K562 (cell line): ENCODE data around the gene CHKB. TPM values are rescaled to one million over a fixed set of nuclear protein-coding genes. Genes with fewer than 3 reads are reported as not detected.

Experiments
- ATAC-seq: fragments of 200-7000 bp; cut with Tn5 transposase; 3 replicates; pipeline ENCODE4 v1.9.1; 2020; ENCODE audit warnings: moderate library complexity
- BruUV-seq: library from RNA; stranded (reverse); fragments of 400-500 nt; replicated peaks from 2 replicates; lab custom pipeline; 2021; lab: Mats Ljungman, UMichigan
- CTCF ChIA-PET: fragments of 300-600 bp; formaldehyde crosslinking; extraction: SDS; loops from one replicate; lab custom pipeline; 2021; ENCODE audit warnings: low intra/inter-chr PET ratio; lab: Yijun Ruan, JAX
- POLR2A ChIA-PET: fragments of 300-600, 350-650 bp; sonication (Branson Sonifier 250); formaldehyde crosslinking; extraction: SDS; loops from one replicate; lab custom pipeline; 2021; ENCODE audit warnings: antibody characterized with exemption, inconsistent platforms; lab: Yijun Ruan, JAX
- DNase-seq, 4 experiments: peaks; one replicate each; pipeline versions ENCODE4 v3.0.0 to v3.0.0-alpha.2; 2011 to 2018; ENCODE audit warnings: low spot score in 3 of 4, mixed read lengths in 3 of 4; ENCODE audit errors: extremely low read depth in 1 of 4
- FAIRE-seq: peaks from 2 replicates; lab custom pipeline; 2011; peaks lifted over from hg19 to GRCh38; lab: Jason Lieb, UNC
- H2AFZ ChIP-seq: 2 replicates; pipeline ENCODE4 v1.6.0; 2011; ENCODE audit warnings: low read depth, low read length, control low read depth, inconsistent platforms
- H3K27ac ChIP-seq: fragments of 200-600 bp; 3 replicates; pipeline ENCODE4 v1.8.0; 2011; ENCODE audit warnings: low read depth, mild to moderate bottlenecking, control low read depth, inconsistent platforms, low read length, moderate library complexity, mixed read lengths; ENCODE audit errors: extremely low read depth
- H3K27me3 ChIP-seq, 2 experiments: fragments of 300-600 bp in 1 of 2; 2 replicates in 1 of 2; 3 replicates in 1 of 2; pipeline versions ENCODE4 v1.6.0 to v1.8.0; 2011; ENCODE audit warnings: inconsistent platforms in 2 of 2, low read length in 2 of 2, mild to moderate bottlenecking in 1 of 2, mixed read lengths in 1 of 2, moderate library complexity in 1 of 2; ENCODE audit not compliant: control insufficient read depth in 2 of 2, insufficient read depth in 2 of 2
- H3K36me3 ChIP-seq: fragments of 300-600 bp; 3 replicates; pipeline ENCODE4 v1.8.0; 2011; ENCODE audit warnings: mild to moderate bottlenecking, low read length, inconsistent platforms; ENCODE audit not compliant: control insufficient read depth, insufficient read depth
- H3K4me1 ChIP-seq, 2 experiments: fragments of 200-600 bp in 1 of 2; replicated peaks in 1 of 2; 2 replicates in 1 of 2; 3 replicates in 1 of 2; pipeline versions ENCODE4 v1.5.1 to v1.8.0; 2011; ENCODE audit warnings: inconsistent platforms in 2 of 2, low read length in 2 of 2, mild to moderate bottlenecking in 1 of 2, mixed read lengths in 1 of 2, moderate library complexity in 1 of 2; ENCODE audit not compliant: control insufficient read depth in 2 of 2, insufficient read depth in 2 of 2
- H3K4me2 ChIP-seq: 2 replicates; pipeline ENCODE4 v1.6.1; 2011; ENCODE audit warnings: low read length, control low read depth, inconsistent platforms, mixed read lengths; ENCODE audit not compliant: insufficient read depth
- H3K4me3 ChIP-seq: fragments of 200-600 bp; sonication (generic), shearing (Covaris generic); 2 replicates; pipeline ENCODE4 v1.5.1; 2016; ENCODE audit warnings: control low read depth, inconsistent platforms
- H3K79me2 ChIP-seq: fragments of 200-600 bp; 3 replicates; pipeline ENCODE4 v1.8.0; 2011; ENCODE audit warnings: low read length, inconsistent platforms; ENCODE audit not compliant: control insufficient read depth, insufficient read depth
- H3K9ac ChIP-seq, 2 experiments: 2 replicates each; pipeline versions ENCODE4 v1.6.0 to v1.6.1; 2011; ENCODE audit warnings: low read depth in 2 of 2, low read length in 2 of 2, control low read depth in 1 of 2, inconsistent platforms in 1 of 2, mild to moderate bottlenecking in 1 of 2, mixed read lengths in 1 of 2; ENCODE audit not compliant: insufficient read depth in 1 of 2
- H3K9me1 ChIP-seq: one replicate; pipeline ENCODE4 v1.6.0; 2011; ENCODE audit warnings: inconsistent platforms, mild to moderate bottlenecking, low read length, moderate library complexity; ENCODE audit not compliant: control insufficient read depth, insufficient read depth
- H3K9me3 ChIP-seq: replicated peaks from 2 replicates; pipeline ENCODE4 v1.5.1; 2011; ENCODE audit warnings: low read depth, low read length, inconsistent platforms; ENCODE audit not compliant: control insufficient read depth, insufficient read depth
- H4K20me1 ChIP-seq: replicated peaks from 2 replicates; pipeline ENCODE4 v1.6.1; 2011; ENCODE audit warnings: low read length, inconsistent platforms, mixed read lengths; ENCODE audit not compliant: control insufficient read depth, insufficient read depth
- BHLHE40 ChIP-seq: IDR thresholded peaks from 2 replicates; pipeline ENCODE4 v1.6.1; 2011; ENCODE audit warnings: low read length, improper control_type of control experiment
- CSDE1 ChIP-seq, 2 experiments: fragments of 450-650 bp; IDR thresholded peaks; 2 replicates each; pipeline ENCODE4 v1.6.1; 2016; ENCODE audit warnings: mild to moderate bottlenecking in 1 of 2
- CTBP1 ChIP-seq: fragments of 450-650 bp; IDR thresholded peaks from 2 replicates; pipeline ENCODE4 v1.6.1; 2016; ENCODE audit warnings: borderline replicate concordance
- HNRNPLL ChIP-seq: fragments of 200-400 bp; formaldehyde crosslinking; IDR thresholded peaks from 2 replicates; pipeline ENCODE4 v1.6.1; 2017; ENCODE audit warnings: low read length, low read depth, mild to moderate bottlenecking; ENCODE audit not compliant: poor library complexity, severe bottlenecking
- LARP7 ChIP-seq: fragments of 450-650 bp; IDR thresholded peaks from 2 replicates; pipeline ENCODE4 v1.6.1; 2016
- MAFG ChIP-seq: fragments of 450-650 bp; conservative IDR thresholded peaks from 2 replicates; pipeline ENCODE4 v1.6.1; 2016; ENCODE audit warnings: missing genetic modification characterization, missing compliant biosample characterization
- MAFK ChIP-seq: IDR thresholded peaks from 2 replicates; pipeline ENCODE4 v1.6.1; 2011; ENCODE audit warnings: low read length, improper control_type of control experiment
- PML ChIP-seq: IDR thresholded peaks from 2 replicates; pipeline ENCODE4 v1.6.1; 2012; ENCODE audit warnings: low read length, inconsistent platforms
- POLR2AphosphoS5 ChIP-seq: IDR thresholded peaks from 2 replicates; pipeline ENCODE4 v1.6.1; 2011; ENCODE audit warnings: mild to moderate bottlenecking, low read depth, low read length, moderate library complexity; ENCODE audit not compliant: control insufficient read depth, insufficient read depth
- RHOXF2B ChIP-seq: fragments of 250-450 bp; sonication (Bioruptor Pico); conservative IDR thresholded peaks from 2 replicates; pipeline ENCODE4 v1.5.1; 2021
- TRIM24 ChIP-seq, 2 experiments: fragments of 450-650 bp; IDR thresholded peaks; 2 replicates each; pipeline ENCODE4 v1.6.1; 2016
- ZFP36 ChIP-seq: fragments of 150-350 bp; IDR thresholded peaks from 2 replicates; pipeline ENCODE4 v1.6.1; 2018; ENCODE audit warnings: low read length, low read depth; ENCODE audit not compliant: partially characterized antibody
- ZFPM2 ChIP-seq: fragments of 250-450 bp; sonication (Bioruptor Pico); IDR thresholded peaks from 2 replicates; pipeline ENCODE4 v1.5.1; 2022; ENCODE audit warnings: mild to moderate bottlenecking
- ZNF239 ChIP-seq: fragments of 250-450 bp; sonication (Bioruptor Pico); IDR thresholded peaks from 2 replicates; pipeline ENCODE4 v1.4.0; 2020; ENCODE audit warnings: mild to moderate bottlenecking
- WGBS: fragments of 100-300 bp; shearing (Covaris generic); methylation state at CpG from one replicate; pipeline ENCODE4 v1.1.6; 2016; ENCODE audit warnings: low coverage, mixed read lengths; ENCODE audit not compliant: insufficient coverage; ENCODE audit errors: missing lambda C conversion rate; 5-methylcytosine and 5-hydroxymethylcytosine counted together
- in situ Hi-C: fragments of 300-500 bp; cut with MboI; formaldehyde crosslinking; loops from 4 replicates; pipeline ENCODE4 v1.15.0; 2018; ENCODE audit warnings: inconsistent platforms, mixed read lengths
- intact Hi-C: fragments of 100-400 bp; cut with micrococcal nuclease; formaldehyde crosslinking; loops from 2 replicates; pipeline ENCODE4 v1.14.2; 2022
- polyA plus RNA-seq, 8 experiments: library from polyadenylated mRNA; depleted of rRNA in 4 of 8; stranded (reverse) in 5 of 8; unstranded in 3 of 8; fragments of >200 nt; fragmentation: Nextera tagmentation in 2 of 8; fragmentation: Illumina TruSeq in 1 of 8; extraction: Ambion mirVana in 2 of 8; extraction: Trizol in 1 of 8; gene quantifications; 2 replicates each; pipeline versions ENCODE4 v1.2.1 to v1.2.3, GENCODE V29; 2011 to 2014; ENCODE audit warnings: inconsistent platforms in 1 of 8, missing spikeins in 1 of 8
- total RNA-seq, 7 experiments: library from RNA; depleted of rRNA in 6 of 7; stranded (reverse); fragments of >200 nt in 6 of 7; fragmentation: Illumina TruSeq in 2 of 7; extraction: Trizol in 2 of 7; gene quantifications; 2 replicates each; pipeline versions ENCODE4 v1.2.1 to v1.2.3, GENCODE V29; 2011 to 2021; ENCODE audit warnings: low replicate concordance in 1 of 7
- TF ChIP-seq, protein P1 (sequence below): fragments of 250-450 bp; sonication (Bioruptor Pico); IDR thresholded peaks from 2 replicates; pipeline ENCODE4 v1.8.0; 2021; ENCODE audit warnings: moderate library complexity, mild to moderate bottlenecking, inconsistent platforms

Gene CHKB
- total and polyA plus RNA-seq, 9 of the 15 experiments (the other 6 are each of a cell fraction or from before 2014, with no cell fraction given), result 2.7 to 31.0 (median 11.0) TPM

DNA sequence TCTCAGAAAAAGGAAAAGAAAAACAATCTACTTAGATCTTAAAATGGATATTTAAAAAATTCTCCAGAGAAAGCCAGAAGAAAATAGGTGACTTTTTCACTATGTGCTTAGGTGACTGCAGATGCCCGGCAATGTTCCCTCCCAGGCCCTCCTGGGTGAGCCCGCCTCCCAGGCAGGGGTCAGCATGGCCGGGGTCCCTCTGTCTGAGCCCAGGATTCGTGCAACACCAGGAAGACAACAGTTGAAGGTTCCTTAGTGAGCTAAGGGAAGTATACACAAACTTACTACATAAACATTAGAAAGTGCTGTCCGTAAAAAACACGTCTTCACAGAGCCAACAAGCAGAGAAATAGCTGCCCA, 29.5 kb upstream of the CHKB start:
- no peak for ATAC-seq
- Histone ChIP-seq H3K9me3 (no peaks in the 10 kb centered on the region), H3K27ac (no peak overlapping the region), H3K9ac (peak overlapping the region in 1 of 2 experiments; percentile 81; a peak in 2 of 4 replicates), H3K36me3 (no peaks in the 10 kb centered on the region), H3K27me3 (peaks cover 17 to 47% of the 10 kb centered on the region in 2 experiments; a peak in 4 of 5 replicates), H2AFZ (no peak overlapping the region), H3K4me1 (peaks cover 13 to 15% of the 10 kb centered on the region in 2 experiments; a peak in 4 of 5 replicates), H3K9me1 (no peaks in the 10 kb centered on the region), H3K79me2 (no peaks in the 10 kb centered on the region), H4K20me1 (no peaks in the 10 kb centered on the region), H3K4me2 (peak overlapping the region; percentile 61), H3K4me3 (no peak overlapping the region)
- in situ Hi-C loops, result loop anchor here (5.0 kb wide), 1 partner anchor 35 kb away; the partner anchor contains the start of gene CPT1B
- ChIA-PET CTCF (no interaction called here), POLR2A (interaction anchor here (0.5 to 1.1 kb wide), 3 partner anchors 8 to 17 kb away, joined by 3 to 4 read pairs (median 3); no protein-coding TSS in a partner anchor)
- intact Hi-C loops, result no loop called here
- DNase-seq, result no peak
- FAIRE-seq, result no peak
- no TSS peak for BruUV-seq
- TF ChIP-seq BHLHE40 (no peak), TRIM24 (IDR thresholded peaks at IDR 0.05) (no peak), PML (no peak), MAFG (tag) (no peak), CTBP1 (no peak), POLR2AphosphoS5 (no peak), HNRNPLL (no peak), ZNF239 (CRISPR knock-in tag) (no peak), LARP7 (no peak), RHOXF2B (CRISPR knock-in tag) (no peak), ZFP36 (no peak), ZFPM2 (CRISPR knock-in tag) (no peak), MAFK (no peak), CSDE1 (IDR thresholded peaks at IDR 0.05) (no peak)
- TF ChIP-seq, protein P1, sequence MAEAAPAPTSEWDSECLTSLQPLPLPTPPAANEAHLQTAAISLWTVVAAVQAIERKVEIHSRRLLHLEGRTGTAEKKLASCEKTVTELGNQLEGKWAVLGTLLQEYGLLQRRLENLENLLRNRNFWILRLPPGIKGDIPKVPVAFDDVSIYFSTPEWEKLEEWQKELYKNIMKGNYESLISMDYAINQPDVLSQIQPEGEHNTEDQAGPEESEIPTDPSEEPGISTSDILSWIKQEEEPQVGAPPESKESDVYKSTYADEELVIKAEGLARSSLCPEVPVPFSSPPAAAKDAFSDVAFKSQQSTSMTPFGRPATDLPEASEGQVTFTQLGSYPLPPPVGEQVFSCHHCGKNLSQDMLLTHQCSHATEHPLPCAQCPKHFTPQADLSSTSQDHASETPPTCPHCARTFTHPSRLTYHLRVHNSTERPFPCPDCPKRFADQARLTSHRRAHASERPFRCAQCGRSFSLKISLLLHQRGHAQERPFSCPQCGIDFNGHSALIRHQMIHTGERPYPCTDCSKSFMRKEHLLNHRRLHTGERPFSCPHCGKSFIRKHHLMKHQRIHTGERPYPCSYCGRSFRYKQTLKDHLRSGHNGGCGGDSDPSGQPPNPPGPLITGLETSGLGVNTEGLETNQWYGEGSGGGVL, result no peak
- 24% methylated on average over 6 of the region's 6 CpGs for WGBS
